HG03354 (cell line): ENCODE measurements around the gene SNAP29.
"Not testable (repeated sequence)": the region's sequence is repeated elsewhere in the genome, so short reads cannot be mapped to it uniquely, and the experiment has no call there.

ENCODE experiments used
- ATAC-seq: cut with Tn5 transposase; IDR thresholded peaks from one replicate; pipeline ENCODE4 v1.9.1; 2021; ENCODE audit warnings: mild to moderate bottlenecking; ENCODE audit not compliant: unreplicated experiment, poor library complexity, severe bottlenecking

Gene SNAP29

GRCh38 chr22:20858615-20859416 is at the start of gene SNAP29, which contains the start of gene PI4KA:
SNAP29 (plus strand) TSS chr22:20859007; CDS start chr22:20859111, 104 bp downstream.
PI4KA (minus strand) TSS chr22:20858811; CDS start chr22:20858725, 86 bp downstream.
- ATAC-seq: peak; percentile 93

GRCh38 chr22:20809538-20810185 is 49.1 kb upstream of the SNAP29 start:
- ATAC-seq: no peak

GRCh38 chr22:20810645-20811044 is 48.2 kb upstream of the SNAP29 start:
- no peak for ATAC-seq

DNA sequence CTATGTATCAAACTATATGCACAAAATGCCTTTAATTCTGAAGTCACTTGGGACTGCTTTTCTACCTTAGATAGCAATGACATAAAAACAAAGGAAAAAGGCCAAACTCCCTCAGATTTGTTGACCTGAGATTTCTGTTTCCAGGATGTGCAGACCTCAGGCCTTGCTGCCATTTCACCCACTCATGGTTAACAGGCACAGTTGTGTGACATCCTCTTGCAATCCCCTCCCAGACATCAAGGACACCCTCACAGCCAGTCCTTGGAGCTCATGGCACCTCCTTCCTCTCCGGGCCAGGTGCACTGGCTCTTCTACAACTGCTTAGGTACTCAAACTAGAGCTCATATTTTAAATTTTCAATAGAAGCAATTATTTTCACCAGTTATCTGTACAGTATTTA is 47.6 kb upstream of the SNAP29 start:
- ATAC-seq: no peak

GRCh38 chr22:20811971-20812660 is 46.7 kb upstream of the SNAP29 start:
- no peak for ATAC-seq

- ATAC-seq: no peak
Observed at GRCh38 chr22:20813056-20813455, 45.8 kb upstream of the SNAP29 start.

DNA sequence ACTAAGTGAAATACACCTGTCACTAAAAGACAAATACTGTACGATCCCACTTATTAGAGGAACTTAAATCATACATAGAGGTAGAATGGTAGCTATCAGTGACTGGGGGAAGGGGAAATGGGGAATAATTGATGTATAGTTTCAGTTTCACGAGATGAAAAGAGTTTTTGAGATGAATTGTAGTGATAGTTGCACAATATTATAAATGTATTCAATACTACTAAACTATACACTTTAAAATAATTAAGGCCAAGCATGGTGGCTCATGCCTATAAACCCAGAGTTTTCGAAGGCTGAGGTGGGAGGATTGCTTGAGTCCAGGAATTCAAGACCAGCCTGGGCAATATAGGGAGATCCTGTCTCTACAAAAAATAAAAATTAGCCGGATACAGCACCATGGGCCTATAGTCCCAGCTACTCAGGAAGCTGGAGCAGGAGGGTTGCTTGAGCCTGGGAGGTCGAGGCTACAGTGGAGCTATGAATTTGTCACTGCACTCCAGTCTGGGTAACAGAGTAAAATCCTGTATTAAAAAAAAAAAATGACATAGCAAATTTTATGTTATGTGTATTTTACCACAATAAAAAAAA is 44.5 kb upstream of the SNAP29 start:
- no peak for ATAC-seq

DNA sequence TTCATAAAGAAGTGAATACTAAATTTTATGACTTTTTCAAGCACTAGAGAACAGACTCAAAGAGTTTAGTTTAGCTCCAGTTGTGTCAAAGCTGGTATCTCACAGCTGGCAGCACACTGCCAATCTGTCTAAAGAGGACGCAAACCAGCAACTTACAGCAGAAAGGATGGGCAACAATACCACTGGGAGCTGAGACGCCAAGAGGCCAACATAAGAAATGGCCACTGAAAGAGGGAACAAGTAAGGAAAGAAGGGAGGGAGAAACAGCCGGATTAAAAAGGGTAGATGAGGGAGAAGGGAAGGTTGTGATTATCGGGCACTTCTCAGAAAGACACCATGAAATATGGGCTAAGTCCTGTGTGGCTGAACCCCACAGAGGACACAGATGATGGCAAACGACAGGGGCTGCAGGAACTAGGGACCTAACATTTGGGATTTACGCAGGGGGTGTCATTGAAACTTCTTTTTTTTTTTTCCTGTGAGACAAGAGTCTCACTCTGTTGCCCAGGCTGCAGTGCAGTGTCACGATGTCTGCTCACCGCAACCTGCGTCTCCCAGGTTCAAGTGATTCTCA is 43.2 kb upstream of the SNAP29 start:
- ATAC-seq: no peak

DNA sequence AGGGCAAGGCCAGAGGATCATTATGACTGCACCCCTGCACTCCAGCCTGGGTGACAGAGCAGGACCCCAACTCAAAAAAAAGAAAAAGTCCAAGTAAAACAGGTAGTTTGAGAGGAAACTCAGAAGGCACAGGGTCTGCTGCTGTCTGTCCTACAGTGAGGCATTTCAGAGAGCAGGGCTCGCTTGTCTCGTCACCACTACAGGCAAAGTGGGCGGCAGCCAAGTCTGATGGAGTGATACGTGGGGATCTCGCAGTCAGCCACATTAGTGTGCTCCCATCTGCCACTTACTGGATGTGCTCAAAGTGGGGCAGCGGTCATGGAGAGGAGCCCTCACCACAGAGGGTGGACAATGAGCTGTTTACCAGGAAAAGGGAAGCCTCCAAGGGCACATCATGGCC is 42.2 kb upstream of the SNAP29 start:
- no peak for ATAC-seq

DNA sequence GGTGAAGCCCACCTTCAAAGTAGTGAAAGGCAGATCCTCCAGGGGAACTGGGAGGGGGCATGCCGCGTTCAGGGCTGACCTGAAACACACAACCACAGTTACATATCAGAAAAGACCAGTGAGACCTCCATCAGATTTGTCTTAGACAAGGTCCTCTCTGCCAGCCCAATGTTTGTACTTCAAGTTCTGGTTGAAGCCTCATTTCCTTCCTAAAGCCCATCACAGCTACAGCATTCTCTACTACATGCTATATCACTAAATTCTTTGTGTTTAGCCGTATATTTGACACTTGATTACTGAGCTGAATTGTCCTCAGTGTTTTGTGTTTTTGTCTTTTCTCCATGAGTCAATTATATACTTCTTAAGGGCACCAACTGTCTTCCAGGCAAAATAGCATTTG is 40.3 kb upstream of the SNAP29 start:
- ATAC-seq: no peak

DNA sequence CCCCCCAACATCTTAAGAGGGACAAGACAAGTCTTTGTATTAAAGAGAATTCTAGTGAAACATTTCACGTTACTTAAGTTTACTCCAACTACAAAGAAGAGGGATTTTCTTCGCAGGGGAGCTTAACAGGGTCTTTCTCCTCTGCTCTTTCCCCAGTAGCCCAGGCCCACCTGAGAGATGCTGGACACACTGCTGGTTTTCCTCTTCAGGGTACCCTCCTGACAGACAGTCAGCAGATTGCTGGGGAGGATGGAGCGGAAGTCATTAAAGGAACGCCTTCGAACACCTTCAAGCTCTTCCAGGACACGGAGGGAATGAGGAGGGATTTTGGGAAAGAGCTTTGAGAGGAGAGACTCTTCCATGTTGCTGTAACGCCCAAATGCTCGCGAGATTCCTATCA is 39.3 kb upstream of the SNAP29 start:
- ATAC-seq: no peak

GRCh38 chr22:20821717-20822239 is 37.0 kb upstream of the SNAP29 start:
- not testable (repeated sequence) for ATAC-seq

- ATAC-seq: no peak
Observed at GRCh38 chr22:20822240-20822639, 36.6 kb upstream of the SNAP29 start.

- ATAC-seq: no peak
Observed at GRCh38 chr22:20823264-20823663, 35.5 kb upstream of the SNAP29 start.

GRCh38 chr22:20825216-20825615 is 33.6 kb upstream of the SNAP29 start:
- not testable (repeated sequence) for ATAC-seq

- ATAC-seq: no peak
Observed at GRCh38 chr22:20825624-20826023, 33.2 kb upstream of the SNAP29 start.

DNA sequence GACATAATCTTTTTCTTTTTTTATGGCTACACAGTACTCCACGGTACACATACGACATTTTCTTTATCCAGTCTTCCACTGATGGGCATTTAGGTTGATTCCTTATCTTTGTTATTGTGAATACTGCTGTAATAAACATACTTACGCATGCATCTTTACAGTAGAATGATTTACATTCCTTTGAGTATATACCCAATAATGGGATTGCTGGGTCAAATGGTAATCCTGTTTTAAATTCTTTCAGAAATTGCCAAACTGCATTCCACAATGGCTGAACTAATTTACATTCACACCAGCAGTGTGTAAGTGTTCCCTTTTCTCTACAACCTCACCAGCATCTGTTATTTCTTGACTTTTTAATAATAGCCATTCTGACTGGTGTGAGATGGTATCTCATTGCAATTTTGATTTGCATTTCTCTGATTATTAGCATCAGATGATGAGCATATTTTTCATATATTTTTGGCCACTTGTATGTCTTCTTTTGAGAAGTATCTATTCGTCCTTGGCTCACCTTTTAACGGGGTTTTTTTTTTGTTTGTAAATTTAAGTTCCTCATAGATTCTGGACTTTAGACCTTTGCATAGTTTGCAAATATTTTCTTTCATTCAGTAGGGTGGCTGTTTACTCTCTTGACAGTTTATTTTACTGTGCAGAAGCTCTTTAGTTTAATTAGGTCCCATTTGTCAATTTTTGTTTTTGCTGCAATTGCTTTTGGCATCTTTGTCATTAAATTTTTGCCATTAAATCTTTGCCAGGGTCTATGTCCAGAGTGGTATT is 32.2 kb upstream of the SNAP29 start:
- ATAC-seq: not testable (repeated sequence)

- ATAC-seq: no peak
Observed at GRCh38 chr22:20829491-20830134, 29.2 kb upstream of the SNAP29 start.
